Stimulated activated CD8-positive, alpha-beta memory T cell treated with anti-CD3 and anti-CD28 coated beads, Interleukin-4, amount 100 ng/mL, for 1 hour (primary cell): ENCODE measurements around the gene RERE.
"Not testable (repeated sequence)": the region's sequence is repeated elsewhere in the genome, so short reads cannot be mapped to it uniquely, and the experiment has no call there.

ENCODE experiments used
- DNase-seq, 2 donors: peaks; one replicate each; pipeline ENCODE4 v3.0.0-alpha.2; 2020; ENCODE audit warnings: low read depth in 2 of 2, low spot score in 1 of 2

RERE gene

GRCh38 chr1:8461351-8462110 is 355.9 kb downstream of the RERE start:
- no peak for DNase-seq

GRCh38 chr1:8460784-8461183 is 356.7 kb downstream of the RERE start:
- DNase-seq = no peak

GRCh38 chr1:8460132-8460544 is 357.3 kb downstream of the RERE start:
- DNase-seq = no peak

- no peak for DNase-seq
Measured at GRCh38 chr1:8458607-8459006, 358.8 kb downstream of the RERE start.

- no peak for DNase-seq
Measured at GRCh38 chr1:8457760-8458381, 359.6 kb downstream of the RERE start.

GRCh38 chr1:8456991-8457390 is 360.4 kb downstream of the RERE start:
- no peak for DNase-seq

- DNase-seq = no peak
Measured at GRCh38 chr1:8456308-8456912, 361.0 kb downstream of the RERE start.

GRCh38 chr1:8455700-8456307 is 361.6 kb downstream of the RERE start:
- no peak for DNase-seq

GRCh38 chr1:8450312-8450711 is 367.1 kb downstream of the RERE start:
- no peak for DNase-seq

- no peak for DNase-seq
Measured at GRCh38 chr1:8448911-8449661, 368.4 kb downstream of the RERE start.

- not testable (repeated sequence) for DNase-seq
Measured at GRCh38 chr1:8448505-8448904, 368.9 kb downstream of the RERE start.

- DNase-seq = no peak
Measured at GRCh38 chr1:8447616-8448150, 369.8 kb downstream of the RERE start.

- DNase-seq = not testable (repeated sequence)
Measured at GRCh38 chr1:8446119-8446518, 371.3 kb downstream of the RERE start.

- DNase-seq = no peak
Measured at GRCh38 chr1:8443558-8444194, 373.8 kb downstream of the RERE start.

GRCh38 chr1:8441426-8441825 is 376.0 kb downstream of the RERE start:
- no peak for DNase-seq

- DNase-seq = no peak
Measured at GRCh38 chr1:8439015-8439702, 378.3 kb downstream of the RERE start.

- no peak for DNase-seq
Measured at GRCh38 chr1:8438489-8438888, 379.0 kb downstream of the RERE start.

- no peak for DNase-seq
Measured at GRCh38 chr1:8437347-8437746, 380.1 kb downstream of the RERE start.

GRCh38 chr1:8435569-8436071 is 381.8 kb downstream of the RERE start:
- no peak for DNase-seq

- no peak for DNase-seq
Measured at GRCh38 chr1:8434101-8434500, 383.3 kb downstream of the RERE start.
